Thyroid gland (tissue), 4 donors: ENCODE data around the gene CERS4. TPM values are rescaled to one million over a fixed set of nuclear protein-coding genes. Genes with fewer than 3 reads are reported as not detected.
"Not testable (repeated sequence)": the region's sequence is repeated elsewhere in the genome, so short reads cannot be mapped to it uniquely, and the experiment has no call there.

Experiments used
- DNase-seq, 2 donors: peaks; one replicate each; pipeline ENCODE4 v3.0.0-alpha.2; 2019
- H3K27ac ChIP-seq, 3 donors: fragments of 200-600 bp; sonication (generic); 1 replicate in 2 of 3; 2 replicates in 1 of 3; pipeline ENCODE4 v1.5.1; 2016 to 2019; ENCODE audit warnings: mild to moderate bottlenecking in 1 of 3, moderate library complexity in 1 of 3
- H3K27me3 ChIP-seq: fragments of 200-600 bp; sonication (generic); one replicate; pipeline ENCODE4 v1.5.1; 2019
- H3K36me3 ChIP-seq, 2 donors: fragments of 200-600 bp; sonication (generic); one replicate each; pipeline ENCODE4 v1.5.1; 2016 to 2019
- H3K4me1 ChIP-seq, 2 donors: fragments of 200-600 bp; sonication (generic); one replicate each; pipeline ENCODE4 v1.5.1; 2017 to 2019
- H3K4me3 ChIP-seq, 3 donors: fragments of 200-600 bp; sonication (generic); replicated peaks in 1 of 3; 1 replicate in 2 of 3; 2 replicates in 1 of 3; pipeline ENCODE4 v1.5.1; 2016; ENCODE audit warnings: mild to moderate bottlenecking in 1 of 3
- H3K9me3 ChIP-seq: fragments of 200-600 bp; sonication (generic); one replicate; pipeline ENCODE4 v1.5.1; 2017
- POLR2A ChIP-seq, 2 donors: fragments of 450-650 bp; IDR thresholded peaks; one replicate each; pipeline ENCODE4 v1.6.1; 2017; ENCODE audit warnings: antibody characterized with exemption in 2 of 2, mild to moderate bottlenecking in 2 of 2, moderate library complexity in 1 of 2
- WGBS, 2 donors: methylation state at CpG; one replicate each; pipeline ENCODE4 v1.1.5; 2017; 5-methylcytosine and 5-hydroxymethylcytosine counted together
- intact Hi-C: fragments of 100-400 bp; cut with DNase I; formaldehyde crosslinking; loops from one replicate; pipeline ENCODE4 v1.15.1; 2023
- total RNA-seq, 4 donors: library from RNA; depleted of rRNA; stranded (reverse); fragments of >200 nt; gene quantifications; one replicate each; pipeline ENCODE4 v1.2.3, GENCODE V29; 2016
- TF ChIP-seq, protein P1 (sequence below), 6 experiments: fragments of 200-600 bp in 3 of 6; fragments of 450-650 bp in 3 of 6; sonication (generic) in 3 of 6; IDR thresholded peaks; one replicate each; pipeline ENCODE4 v1.5.1; 2016 to 2019; ENCODE audit warnings: antibody characterized with exemption in 6 of 6, mild to moderate bottlenecking in 2 of 6, inconsistent platforms in 1 of 6, moderate library complexity in 1 of 6

Gene CERS4
- total RNA-seq, 4 donors from 2014 or later = 123 to 175 (median 144) TPM

GRCh38 chr19:8243146-8243545 is 34.0 kb downstream of the CERS4 start:
- no peaks in the 10 kb centered on the region for H3K36me3 ChIP-seq
- no peaks in the 10 kb centered on the region for H3K9me3 ChIP-seq
- no peaks in the 10 kb centered on the region for H3K27me3 ChIP-seq
- intact Hi-C loops = no loop called here
- peaks cover 18 to 19% of the 10 kb centered on the region in 2 donors for H3K4me1 ChIP-seq
- no peak for DNase-seq
- 89 to 95% methylated on average over 3 of the region's 3 CpGs for WGBS, 2 donors
- H3K4me3 ChIP-seq = no peak overlapping the region
- TF ChIP-seq, protein P1, sequence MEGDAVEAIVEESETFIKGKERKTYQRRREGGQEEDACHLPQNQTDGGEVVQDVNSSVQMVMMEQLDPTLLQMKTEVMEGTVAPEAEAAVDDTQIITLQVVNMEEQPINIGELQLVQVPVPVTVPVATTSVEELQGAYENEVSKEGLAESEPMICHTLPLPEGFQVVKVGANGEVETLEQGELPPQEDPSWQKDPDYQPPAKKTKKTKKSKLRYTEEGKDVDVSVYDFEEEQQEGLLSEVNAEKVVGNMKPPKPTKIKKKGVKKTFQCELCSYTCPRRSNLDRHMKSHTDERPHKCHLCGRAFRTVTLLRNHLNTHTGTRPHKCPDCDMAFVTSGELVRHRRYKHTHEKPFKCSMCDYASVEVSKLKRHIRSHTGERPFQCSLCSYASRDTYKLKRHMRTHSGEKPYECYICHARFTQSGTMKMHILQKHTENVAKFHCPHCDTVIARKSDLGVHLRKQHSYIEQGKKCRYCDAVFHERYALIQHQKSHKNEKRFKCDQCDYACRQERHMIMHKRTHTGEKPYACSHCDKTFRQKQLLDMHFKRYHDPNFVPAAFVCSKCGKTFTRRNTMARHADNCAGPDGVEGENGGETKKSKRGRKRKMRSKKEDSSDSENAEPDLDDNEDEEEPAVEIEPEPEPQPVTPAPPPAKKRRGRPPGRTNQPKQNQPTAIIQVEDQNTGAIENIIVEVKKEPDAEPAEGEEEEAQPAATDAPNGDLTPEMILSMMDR (IDR thresholded peaks at IDR 0.05) = no peak
- TF ChIP-seq POLR2A (IDR thresholded peaks at IDR 0.05) = no peak
- no peak overlapping the region for H3K27ac ChIP-seq

DNA sequence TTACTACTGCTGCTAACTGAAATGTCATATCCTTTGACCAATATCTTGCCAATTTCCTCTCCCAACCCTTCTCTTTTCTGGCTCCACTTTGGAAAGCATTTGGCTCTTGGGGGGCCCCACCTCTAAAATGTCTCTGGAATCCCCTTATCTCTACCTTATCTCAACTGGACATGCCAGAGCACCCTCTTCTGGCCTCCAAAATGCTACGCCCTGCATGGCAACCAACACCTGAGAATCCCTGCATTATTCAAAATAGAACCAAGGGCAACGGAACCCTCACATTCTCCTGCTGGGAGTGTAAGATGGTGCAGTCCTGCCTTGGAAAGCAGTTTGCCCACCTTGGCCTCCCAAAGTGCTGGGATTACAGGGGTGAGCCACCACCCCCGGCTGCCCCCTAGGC is 35.3 kb downstream of the CERS4 start:
- Histone ChIP-seq H3K9me3 (no peaks in the 10 kb centered on the region), H3K36me3 (no peaks in the 10 kb centered on the region), H3K27me3 (no peaks in the 10 kb centered on the region), H3K4me3 (no peak overlapping the region), H3K4me1 (peaks cover 18% of the 10 kb centered on the region in 2 donors), H3K27ac (peak overlapping the region in 1 of 3 donors; percentile 22)
- 93 to 100% methylated on average over 2 of the region's 3 CpGs for WGBS, 2 donors
- intact Hi-C loops = no loop called here
- TF ChIP-seq, protein P1 (IDR thresholded peaks at IDR 0.05) = no peak
- no peak for TF ChIP-seq POLR2A (IDR thresholded peaks at IDR 0.05)
- no peak for DNase-seq

DNA sequence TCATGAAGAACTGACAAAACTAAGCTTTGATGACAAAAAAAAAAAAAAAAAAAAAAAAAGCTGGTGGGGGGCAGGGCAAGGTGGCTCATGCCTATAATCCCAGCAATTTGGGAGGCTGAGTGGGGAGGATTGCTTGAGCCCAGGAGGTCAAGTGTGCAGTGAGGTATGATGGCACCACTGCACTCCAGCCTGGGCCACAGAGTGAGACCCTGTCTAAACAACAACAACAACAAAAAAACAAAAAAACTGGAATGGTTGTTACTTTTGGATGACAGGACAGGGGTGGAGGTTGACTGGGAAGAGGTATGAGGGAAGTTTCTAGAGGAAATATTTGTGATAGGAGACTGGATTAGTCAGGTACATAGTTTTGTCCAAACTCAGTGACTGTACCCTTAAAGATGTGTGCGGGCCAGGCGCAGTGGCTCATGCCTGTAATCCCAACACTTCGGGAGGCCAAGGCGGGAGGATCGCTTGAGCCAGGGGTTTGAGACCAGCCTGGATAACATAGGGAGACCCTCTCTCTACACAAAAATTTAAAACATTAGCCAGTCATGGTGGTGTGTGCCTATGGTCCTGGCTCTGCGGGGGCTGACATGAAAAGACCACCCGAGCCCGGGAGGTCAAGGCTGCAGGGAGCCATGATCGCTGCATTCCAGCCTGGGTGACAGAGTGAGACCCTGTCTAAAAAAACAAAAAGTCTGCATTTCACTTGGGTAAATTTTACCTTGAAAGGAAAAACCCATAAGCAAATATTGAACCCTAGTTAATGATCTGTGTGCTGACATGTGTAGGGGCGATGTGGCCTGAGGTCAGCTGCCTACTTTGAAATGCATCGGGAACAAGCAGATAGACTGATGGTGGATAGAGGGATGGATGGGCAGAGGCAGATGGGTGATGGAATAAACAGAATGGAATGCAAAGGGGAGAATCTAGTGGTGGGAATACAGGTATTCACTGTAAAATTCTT is 37.0 kb downstream of the CERS4 start:
- TF ChIP-seq, protein P1 (IDR thresholded peaks at IDR 0.05) = no peak
- no peak for TF ChIP-seq POLR2A (IDR thresholded peaks at IDR 0.05)
- intact Hi-C loops = no loop called here
- Histone ChIP-seq H3K4me3 (no peak overlapping the region), H3K4me1 (peaks cover 7 to 14% of the 10 kb centered on the region in 2 donors), H3K36me3 (no peaks in the 10 kb centered on the region), H3K27ac (no peak overlapping the region), H3K27me3 (no peaks in the 10 kb centered on the region), H3K9me3 (no peaks in the 10 kb centered on the region)
- no peak for DNase-seq
- 90 to 95% methylated on average over 11 of the region's 11 CpGs for WGBS, 2 donors

- H3K27me3 ChIP-seq, H3K4me3 ChIP-seq, H3K36me3 ChIP-seq, H3K27ac ChIP-seq, DNase-seq, intact Hi-C loops, H3K9me3 ChIP-seq: not testable (repeated sequence)
- peaks cover 14 to 16% of the 10 kb centered on the region in 2 donors for H3K4me1 ChIP-seq
- WGBS, 2 donors = 98% methylated on average over 9 of the region's 9 CpGs
Measured at GRCh38 chr19:8247129-8247890, 38.1 kb downstream of the CERS4 start.

DNA sequence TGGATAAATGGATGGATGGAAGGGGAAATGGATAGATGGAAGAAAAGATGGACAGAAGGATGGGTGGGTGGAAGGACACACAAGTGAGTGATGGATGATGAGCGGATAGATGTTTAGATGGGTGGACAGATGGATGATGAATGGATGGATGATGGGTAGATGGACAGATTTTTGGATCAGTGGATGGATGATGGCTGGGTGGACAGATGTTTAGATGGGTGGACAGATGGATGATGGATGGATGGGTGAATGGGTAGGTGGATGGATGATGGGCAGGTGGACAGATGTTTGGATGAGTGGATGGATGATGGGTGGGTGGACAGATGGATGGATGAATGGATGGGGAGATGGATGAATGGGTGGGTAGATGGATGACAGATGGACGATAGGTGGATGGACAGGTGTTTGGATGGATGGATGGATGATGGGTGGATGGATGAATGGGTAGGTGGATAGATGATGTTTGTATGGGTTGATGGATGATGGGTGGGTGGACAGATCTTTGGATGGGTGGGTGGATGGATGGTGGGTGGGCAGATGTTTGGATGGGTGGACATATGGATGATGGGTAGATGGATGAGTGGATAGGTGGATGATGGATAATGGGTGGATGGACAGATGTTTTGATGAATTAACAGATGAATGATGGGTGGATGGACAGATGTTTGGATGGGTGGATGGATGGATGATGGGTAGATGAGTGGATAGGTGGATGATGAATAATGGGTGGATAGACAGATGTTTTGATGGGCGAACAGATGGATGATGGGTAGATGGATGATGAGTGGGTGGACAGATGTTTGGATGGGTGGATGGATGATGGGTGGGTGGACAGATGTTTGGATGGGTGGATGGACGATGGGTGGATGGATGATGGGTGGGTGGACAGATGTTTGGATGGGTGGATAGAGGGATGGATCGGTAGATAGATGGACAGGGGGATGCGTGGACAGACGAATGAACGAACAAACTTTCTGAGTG is 39.5 kb downstream of the CERS4 start:
- H3K27ac ChIP-seq = no peak overlapping the region
- no peak overlapping the region for H3K4me3 ChIP-seq
- intact Hi-C loops = no loop called here
- no peaks in the 10 kb centered on the region for H3K36me3 ChIP-seq
- no peak for DNase-seq
- 93 to 95% methylated on average over 8 of the region's 8 CpGs for WGBS, 2 donors
- no peaks in the 10 kb centered on the region for H3K27me3 ChIP-seq
- peaks cover 16 to 20% of the 10 kb centered on the region in 2 donors for H3K4me1 ChIP-seq
- no peaks in the 10 kb centered on the region for H3K9me3 ChIP-seq
- TF ChIP-seq POLR2A (IDR thresholded peaks at IDR 0.05) = no peak
- TF ChIP-seq, protein P1 (IDR thresholded peaks at IDR 0.05) = no peak
